Neural progenitor cell (in vitro differentiated cells): ENCODE data around the gene AREL1.

Experiments
- EZH2 ChIP-seq: fragments of 200-600 bp; sonication (generic); IDR thresholded peaks from 2 replicates; pipeline ENCODE4 v1.6.1; 2017; ENCODE audit warnings: antibody characterized with exemption, mild to moderate bottlenecking, moderate library complexity
- EZH2phosphoT487 ChIP-seq: fragments of 200-600 bp; sonication (generic); IDR thresholded peaks from 2 replicates; pipeline ENCODE4 v1.6.1; 2017; ENCODE audit warnings: antibody characterized with exemption
- TF ChIP-seq, protein P1 (sequence below): fragments of 200-600 bp; sonication (generic); IDR thresholded peaks from 2 replicates; pipeline ENCODE4 v1.5.1; 2017; ENCODE audit warnings: antibody characterized with exemption, mild to moderate bottlenecking

DNA sequence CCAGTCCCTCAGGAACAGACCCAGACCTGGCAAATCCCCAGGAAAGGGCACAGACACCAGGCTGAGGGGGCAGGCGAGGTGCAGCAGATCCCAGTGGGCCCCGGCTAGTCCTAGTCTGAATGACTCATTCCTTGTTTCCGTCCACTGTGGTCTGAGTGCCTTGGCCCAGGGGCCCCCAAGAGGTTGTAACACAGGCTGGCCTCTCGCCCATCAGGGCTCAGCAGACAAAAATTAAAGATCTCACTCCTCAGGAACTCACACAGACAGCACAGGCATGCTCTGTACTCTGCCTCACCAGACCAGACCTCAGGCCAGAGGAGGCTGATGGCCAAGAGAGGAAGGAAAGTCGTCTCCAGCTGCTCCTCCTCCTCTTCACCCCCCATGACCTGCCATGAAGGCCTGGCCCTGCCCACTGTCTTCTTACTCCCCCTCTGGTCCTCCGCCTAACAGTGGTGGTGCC lies 93.2 kb downstream of the AREL1 start:
- TF ChIP-seq, protein P1, sequence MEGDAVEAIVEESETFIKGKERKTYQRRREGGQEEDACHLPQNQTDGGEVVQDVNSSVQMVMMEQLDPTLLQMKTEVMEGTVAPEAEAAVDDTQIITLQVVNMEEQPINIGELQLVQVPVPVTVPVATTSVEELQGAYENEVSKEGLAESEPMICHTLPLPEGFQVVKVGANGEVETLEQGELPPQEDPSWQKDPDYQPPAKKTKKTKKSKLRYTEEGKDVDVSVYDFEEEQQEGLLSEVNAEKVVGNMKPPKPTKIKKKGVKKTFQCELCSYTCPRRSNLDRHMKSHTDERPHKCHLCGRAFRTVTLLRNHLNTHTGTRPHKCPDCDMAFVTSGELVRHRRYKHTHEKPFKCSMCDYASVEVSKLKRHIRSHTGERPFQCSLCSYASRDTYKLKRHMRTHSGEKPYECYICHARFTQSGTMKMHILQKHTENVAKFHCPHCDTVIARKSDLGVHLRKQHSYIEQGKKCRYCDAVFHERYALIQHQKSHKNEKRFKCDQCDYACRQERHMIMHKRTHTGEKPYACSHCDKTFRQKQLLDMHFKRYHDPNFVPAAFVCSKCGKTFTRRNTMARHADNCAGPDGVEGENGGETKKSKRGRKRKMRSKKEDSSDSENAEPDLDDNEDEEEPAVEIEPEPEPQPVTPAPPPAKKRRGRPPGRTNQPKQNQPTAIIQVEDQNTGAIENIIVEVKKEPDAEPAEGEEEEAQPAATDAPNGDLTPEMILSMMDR: no peak
- no peak for TF ChIP-seq EZH2
- no peak for TF ChIP-seq EZH2phosphoT487
